Panc1 (cell line): ENCODE measurements around the gene MALAT1.

Experiments used
- CTCF ChIP-seq: fragments of 450-650 bp; IDR thresholded peaks from 2 replicates; pipeline ENCODE4 v1.5.1; 2017; ENCODE audit warnings: mild to moderate bottlenecking
- POLR2AphosphoS5 ChIP-seq: IDR thresholded peaks from 2 replicates; pipeline ENCODE4 v1.6.1; 2012; ENCODE audit warnings: mild to moderate bottlenecking, low read depth, low read length, moderate library complexity
- SIN3A ChIP-seq: IDR thresholded peaks from 2 replicates; pipeline ENCODE4 v1.6.1; 2012; ENCODE audit warnings: low read depth, mild to moderate bottlenecking, low read length, moderate library complexity, borderline replicate concordance; ENCODE audit not compliant: insufficient read depth
- TCF7L2 ChIP-seq: IDR thresholded peaks from 2 replicates; pipeline ENCODE4 v1.6.1; 2011; ENCODE audit warnings: mild to moderate bottlenecking, low read depth, low read length, inconsistent platforms

DNA sequence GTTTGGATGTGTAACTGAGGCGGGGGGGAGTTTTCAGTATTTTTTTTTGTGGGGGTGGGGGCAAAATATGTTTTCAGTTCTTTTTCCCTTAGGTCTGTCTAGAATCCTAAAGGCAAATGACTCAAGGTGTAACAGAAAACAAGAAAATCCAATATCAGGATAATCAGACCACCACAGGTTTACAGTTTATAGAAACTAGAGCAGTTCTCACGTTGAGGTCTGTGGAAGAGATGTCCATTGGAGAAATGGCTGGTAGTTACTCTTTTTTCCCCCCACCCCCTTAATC, 2.3 kb downstream of the MALAT1 start:
- TF ChIP-seq CTCF, result no peak
- no peak for TF ChIP-seq POLR2AphosphoS5
- TF ChIP-seq SIN3A, result no peak
- no peak for TF ChIP-seq TCF7L2
